H1 (cell line): ENCODE results near the gene TPMT. TPM values are rescaled to one million over a fixed set of nuclear protein-coding genes. Genes with fewer than 3 reads are reported as not detected.

Experiments used
- GABPA ChIP-seq: IDR thresholded peaks from 2 replicates; pipeline ENCODE4 v1.6.1; 2011; ENCODE audit warnings: mild to moderate bottlenecking, low read length, moderate library complexity, borderline replicate concordance; ENCODE audit not compliant: insufficient read depth
- MAFK ChIP-seq: IDR thresholded peaks from 2 replicates; pipeline ENCODE4 v1.6.1; 2012; ENCODE audit warnings: low read depth, mild to moderate bottlenecking, improper control_type of control experiment, low read length
- POLR2A ChIP-seq, 2 experiments: IDR thresholded peaks; 1 replicate in 1 of 2; 2 replicates in 1 of 2; pipeline ENCODE4 v1.6.1; 2011; ENCODE audit warnings: low read depth in 2 of 2, low read length in 2 of 2, mild to moderate bottlenecking in 2 of 2; ENCODE audit errors: control extremely low read depth in 1 of 2
- polyA plus RNA-seq, 7 experiments: library from polyadenylated mRNA; depleted of rRNA in 3 of 7; stranded (reverse) in 5 of 7; unstranded in 2 of 7; fragments of >200 nt in 5 of 7; fragments of 200-250 nt in 2 of 7; gene quantifications; 1 replicate in 5 of 7; 2 replicates in 1 of 7; 4 replicates in 1 of 7; pipeline versions ENCODE4 v1.2.1 to v1.2.3, GENCODE V29; 2011 to 2013; ENCODE audit warnings: missing spikeins in 2 of 7, mixed read lengths in 2 of 7
- total RNA-seq: library from RNA; stranded (reverse); fragmentation: NEBNext Ultra II Directional; extraction: Animal tissue kit (Norgen Biotek cat#: 25700); gene quantifications from 2 replicates; pipeline ENCODE4 v1.2.1, GENCODE V29; 2021

Gene TPMT
- total and polyA plus RNA-seq, 2 of the 8 experiments (the other 6 are each of a cell fraction or from before 2014, with no cell fraction given): 12.3 to 17.2 TPM

DNA sequence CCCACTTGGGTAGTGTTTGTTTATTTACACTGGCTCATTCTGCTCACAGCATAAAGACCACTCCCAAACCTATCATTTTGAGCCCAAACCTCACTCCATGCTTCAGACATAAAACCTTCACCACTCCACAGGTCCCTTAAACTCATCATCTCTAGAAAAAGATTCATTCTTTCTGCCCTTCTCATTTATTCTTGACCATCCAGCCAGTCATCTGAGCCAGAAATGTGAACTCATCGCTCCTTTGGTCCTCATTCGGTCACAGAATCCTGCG is 12.4 kb downstream of the TPMT start (continued):
- TF ChIP-seq GABPA (no peak), MAFK (no peak), POLR2A (IDR thresholded peaks at IDR 0.05; ENCODE audit: control extremely low read depth in 1 of 2, low read depth in 2 of 2, low read length in 2 of 2) (no peak)
